HUES48 (cell line): ENCODE data around the gene SYP.

ENCODE experiments used
- H3K27ac ChIP-seq: one replicate; pipeline ENCODE4 v1.7.0; 2013; ENCODE audit warnings: low read depth, low read length, inconsistent platforms
- H3K27me3 ChIP-seq: 2 replicates; pipeline ENCODE4 v1.6.1; 2013; ENCODE audit warnings: mild to moderate bottlenecking, low read length; ENCODE audit not compliant: control insufficient read depth, insufficient read depth
- H3K36me3 ChIP-seq: 2 replicates; pipeline ENCODE4 v1.6.1; 2013; ENCODE audit warnings: low read length; ENCODE audit not compliant: control insufficient read depth, insufficient read depth
- H3K4me1 ChIP-seq: 2 replicates; pipeline ENCODE4 v1.6.1; 2013; ENCODE audit warnings: mild to moderate bottlenecking, low read length; ENCODE audit not compliant: control insufficient read depth, insufficient read depth
- H3K4me3 ChIP-seq: 2 replicates; pipeline ENCODE4 v1.5.1; 2013; ENCODE audit warnings: mild to moderate bottlenecking, low read depth, low read length
- H3K9ac ChIP-seq: 2 replicates; pipeline ENCODE4 v1.6.1; 2013; ENCODE audit warnings: mild to moderate bottlenecking, low read depth, low read length, moderate library complexity
- H3K9me3 ChIP-seq: 2 replicates; pipeline ENCODE4 v1.6.1; 2013; ENCODE audit warnings: low read length; ENCODE audit not compliant: control insufficient read depth, insufficient read depth

Gene SYP

DNA sequence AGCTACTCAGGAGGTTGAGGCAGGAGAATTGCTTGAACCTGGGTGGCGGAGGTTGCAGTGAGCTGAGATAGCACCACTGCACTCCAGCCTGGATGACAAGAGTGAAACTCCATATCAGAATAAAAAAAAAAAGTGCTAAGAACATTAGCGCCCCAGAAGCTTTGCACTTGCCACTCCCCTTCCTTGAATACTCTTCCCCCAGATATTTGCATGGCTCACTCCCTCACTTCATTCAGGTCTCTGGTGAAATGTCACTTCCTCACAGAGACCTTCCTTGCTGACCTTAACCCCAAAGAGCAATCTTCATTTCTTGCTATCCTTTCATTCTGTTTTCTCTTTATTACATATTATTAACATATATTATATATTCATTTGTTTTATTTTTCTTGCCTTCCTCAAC lies 21.9 kb upstream of the SYP start:
- no peak overlapping the region for H3K9ac ChIP-seq
- no peaks in the 10 kb centered on the region for H3K27me3 ChIP-seq
- H3K27ac ChIP-seq: no peak overlapping the region
- no peak overlapping the region for H3K4me3 ChIP-seq
- no peaks in the 10 kb centered on the region for H3K36me3 ChIP-seq
- peaks cover 10% of the 10 kb centered on the region; the same call in 1 of the 2 replicates for H3K9me3 ChIP-seq
- no peaks in the 10 kb centered on the region for H3K4me1 ChIP-seq

DNA sequence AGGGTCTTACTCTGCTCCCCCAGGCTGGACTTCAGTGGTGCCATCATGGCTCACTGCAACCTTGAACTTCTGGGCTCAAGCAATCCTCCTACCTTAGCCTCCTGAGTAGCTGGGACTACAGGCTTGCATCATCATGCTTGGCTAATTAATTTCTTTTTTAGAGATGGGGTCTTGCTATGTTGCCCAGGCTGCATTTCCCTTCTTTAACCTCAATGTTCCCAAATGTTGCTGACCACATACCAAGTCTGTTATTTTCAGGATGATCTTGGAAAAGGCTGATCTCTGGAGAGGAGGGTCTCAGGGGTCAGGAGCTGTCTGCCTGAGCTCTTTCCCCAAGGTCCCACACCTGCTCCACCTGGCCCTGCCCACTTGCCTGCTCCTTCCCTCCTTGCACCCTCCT lies 20.1 kb upstream of the SYP start:
- Histone ChIP-seq H3K36me3 (no peaks in the 10 kb centered on the region), H3K27me3 (no peaks in the 10 kb centered on the region), H3K9me3 (peaks cover 10% of the 10 kb centered on the region; the same call in 1 of the 2 replicates), H3K27ac (no peak overlapping the region), H3K4me3 (no peak overlapping the region), H3K9ac (no peak overlapping the region), H3K4me1 (no peaks in the 10 kb centered on the region)

DNA sequence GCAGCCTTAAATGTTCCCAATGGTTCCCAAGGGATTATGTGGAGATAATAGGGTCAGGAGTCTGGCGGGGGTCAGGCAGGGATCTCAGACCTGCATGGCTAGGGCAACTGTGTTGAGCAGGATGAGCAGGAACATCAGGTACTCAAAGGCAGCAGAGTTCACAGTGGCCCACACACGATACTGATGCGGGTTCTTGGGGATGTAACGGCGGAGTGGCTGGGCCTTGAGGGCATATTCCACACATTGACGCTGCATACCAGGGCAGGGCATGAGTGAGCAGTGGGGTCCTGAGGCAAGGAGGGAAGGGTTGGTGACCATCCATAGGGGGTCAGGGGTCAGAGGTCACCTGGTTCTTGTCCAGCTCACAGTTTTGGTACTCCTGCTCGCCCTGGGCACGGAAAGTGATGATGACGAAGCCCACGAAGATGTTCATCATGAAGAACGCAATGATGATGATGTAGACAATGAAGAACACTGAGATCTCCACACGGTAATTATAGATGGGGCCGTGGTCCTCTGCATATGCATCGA lies 15.1 kb upstream of the SYP start:
- H3K9ac ChIP-seq: no peak overlapping the region
- no peaks in the 10 kb centered on the region for H3K4me1 ChIP-seq
- H3K9me3 ChIP-seq: peaks cover 27% of the 10 kb centered on the region
- no peak overlapping the region for H3K4me3 ChIP-seq
- no peak overlapping the region for H3K27ac ChIP-seq
- H3K27me3 ChIP-seq: no peaks in the 10 kb centered on the region
- H3K36me3 ChIP-seq: no peaks in the 10 kb centered on the region

DNA sequence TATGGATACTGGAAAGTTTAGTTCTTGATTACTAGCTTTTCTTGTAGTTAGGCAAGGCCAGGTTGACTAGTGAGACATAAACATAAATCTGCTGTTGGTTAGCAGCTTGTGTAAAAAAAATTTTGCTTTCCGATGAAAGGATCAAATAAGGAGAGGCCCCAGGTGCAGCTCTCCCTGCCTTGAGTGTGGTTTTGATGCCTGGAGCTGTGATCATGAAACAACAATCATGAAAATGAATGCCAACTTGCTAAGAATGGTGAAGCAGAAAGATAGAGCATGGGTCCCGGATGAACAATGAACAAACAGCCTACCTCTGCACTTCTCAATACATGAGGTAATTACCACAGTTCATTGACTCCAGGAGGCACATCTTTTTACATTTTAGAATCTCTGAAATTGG lies 14.4 kb upstream of the SYP start:
- H3K27ac ChIP-seq: no peak overlapping the region
- H3K9ac ChIP-seq: no peak overlapping the region
- H3K27me3 ChIP-seq: no peaks in the 10 kb centered on the region
- H3K36me3 ChIP-seq: no peaks in the 10 kb centered on the region
- peaks cover 28% of the 10 kb centered on the region for H3K9me3 ChIP-seq
- no peak overlapping the region for H3K4me3 ChIP-seq
- H3K4me1 ChIP-seq: no peaks in the 10 kb centered on the region

DNA sequence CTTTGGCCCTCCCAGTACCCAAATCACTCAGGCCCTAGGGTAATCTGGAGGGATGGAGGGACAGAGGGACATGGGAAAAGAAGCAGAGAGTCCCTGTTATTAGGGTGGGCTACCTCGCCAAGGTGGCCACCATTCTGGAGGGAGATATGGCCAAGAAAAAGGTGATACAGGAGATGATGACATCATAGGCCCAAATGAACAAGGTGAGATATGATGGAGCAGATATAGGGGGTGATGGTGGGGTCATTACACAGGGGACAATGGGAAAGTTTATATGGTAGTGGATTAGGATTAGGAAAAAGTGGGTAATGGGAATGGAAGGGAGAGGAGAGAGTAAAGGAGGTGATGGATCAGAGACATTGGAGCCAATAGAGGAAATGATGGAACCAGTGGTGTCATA lies 12.9 kb upstream of the SYP start:
- Histone ChIP-seq H3K27ac (no peak overlapping the region), H3K27me3 (no peaks in the 10 kb centered on the region), H3K4me1 (no peaks in the 10 kb centered on the region), H3K36me3 (no peaks in the 10 kb centered on the region), H3K4me3 (no peak overlapping the region), H3K9me3 (peaks cover 23% of the 10 kb centered on the region), H3K9ac (no peak overlapping the region)

DNA sequence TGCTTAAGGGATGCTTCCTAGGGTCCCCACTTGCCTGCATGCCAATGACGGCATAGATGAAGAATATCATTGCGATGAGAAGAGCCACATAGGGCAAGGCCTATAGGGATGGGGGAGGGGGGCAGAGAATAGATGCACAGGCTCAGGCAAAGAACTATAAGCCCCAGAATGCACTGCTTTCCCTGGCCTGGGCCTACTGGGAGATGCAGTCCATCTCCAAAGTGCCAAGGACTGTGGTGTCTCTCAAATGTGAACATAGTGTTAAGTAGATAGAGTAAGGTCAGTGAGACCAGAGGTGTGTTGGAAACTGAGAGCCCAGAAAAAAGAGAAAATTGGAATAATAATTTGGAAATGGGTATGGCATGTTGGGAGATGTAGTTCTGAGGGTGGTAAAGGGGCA lies 12.2 kb upstream of the SYP start:
- H3K4me1 ChIP-seq: no peaks in the 10 kb centered on the region
- H3K4me3 ChIP-seq: no peak overlapping the region
- H3K36me3 ChIP-seq: no peaks in the 10 kb centered on the region
- H3K27me3 ChIP-seq: no peaks in the 10 kb centered on the region
- H3K9ac ChIP-seq: no peak overlapping the region
- H3K27ac ChIP-seq: no peak overlapping the region
- peaks cover 23% of the 10 kb centered on the region for H3K9me3 ChIP-seq

DNA sequence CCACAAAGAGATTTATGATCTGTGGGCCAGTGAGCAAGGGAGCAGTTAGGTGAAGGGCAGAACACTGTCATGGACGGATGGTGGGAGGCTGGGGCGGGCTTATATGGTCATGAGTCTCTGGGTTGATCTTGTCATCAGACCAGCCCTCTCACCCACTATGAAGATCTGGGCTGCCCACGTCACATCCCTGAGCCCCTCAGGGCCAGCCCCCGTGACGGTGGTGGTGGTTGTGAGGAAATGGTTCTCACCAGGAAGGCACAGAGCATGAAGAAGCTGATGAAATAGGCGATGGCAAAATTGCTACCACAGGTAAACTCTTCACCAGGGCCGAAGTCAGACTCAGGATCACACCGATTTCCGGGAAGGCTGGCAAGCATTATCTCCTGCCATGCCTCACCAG lies 11.1 kb upstream of the SYP start:
- H3K9ac ChIP-seq: no peak overlapping the region

DNA sequence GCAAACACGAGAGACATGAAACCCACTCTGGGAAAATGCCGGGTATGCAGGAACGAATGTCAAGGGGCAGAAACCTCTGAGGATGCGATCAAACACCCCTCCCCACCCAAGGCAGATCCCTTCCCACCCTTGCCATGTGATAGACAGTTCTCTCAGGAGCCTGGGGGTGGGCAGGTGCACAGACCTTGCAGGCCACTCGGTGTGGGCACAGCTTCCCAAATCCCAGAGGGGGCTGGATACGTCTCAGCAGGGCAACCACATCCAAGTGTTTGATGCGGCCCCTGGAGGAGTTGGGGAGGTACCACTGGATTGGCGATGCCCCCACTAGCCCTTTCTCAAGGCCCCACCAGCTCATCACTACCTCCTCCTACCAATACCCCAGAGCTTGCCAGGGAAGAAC lies 10.4 kb upstream of the SYP start:
- H3K9me3 ChIP-seq: peaks cover 23% of the 10 kb centered on the region
- H3K9ac ChIP-seq: no peak overlapping the region
- no peaks in the 10 kb centered on the region for H3K27me3 ChIP-seq

More for the DNA sequence above, 11.1 kb upstream of the SYP start:
- Histone ChIP-seq H3K36me3 (no peaks in the 10 kb centered on the region), H3K4me1 (no peaks in the 10 kb centered on the region), H3K27ac (no peak overlapping the region), H3K4me3 (no peak overlapping the region), H3K27me3 (no peaks in the 10 kb centered on the region), H3K9me3 (peaks cover 23% of the 10 kb centered on the region)

DNA sequence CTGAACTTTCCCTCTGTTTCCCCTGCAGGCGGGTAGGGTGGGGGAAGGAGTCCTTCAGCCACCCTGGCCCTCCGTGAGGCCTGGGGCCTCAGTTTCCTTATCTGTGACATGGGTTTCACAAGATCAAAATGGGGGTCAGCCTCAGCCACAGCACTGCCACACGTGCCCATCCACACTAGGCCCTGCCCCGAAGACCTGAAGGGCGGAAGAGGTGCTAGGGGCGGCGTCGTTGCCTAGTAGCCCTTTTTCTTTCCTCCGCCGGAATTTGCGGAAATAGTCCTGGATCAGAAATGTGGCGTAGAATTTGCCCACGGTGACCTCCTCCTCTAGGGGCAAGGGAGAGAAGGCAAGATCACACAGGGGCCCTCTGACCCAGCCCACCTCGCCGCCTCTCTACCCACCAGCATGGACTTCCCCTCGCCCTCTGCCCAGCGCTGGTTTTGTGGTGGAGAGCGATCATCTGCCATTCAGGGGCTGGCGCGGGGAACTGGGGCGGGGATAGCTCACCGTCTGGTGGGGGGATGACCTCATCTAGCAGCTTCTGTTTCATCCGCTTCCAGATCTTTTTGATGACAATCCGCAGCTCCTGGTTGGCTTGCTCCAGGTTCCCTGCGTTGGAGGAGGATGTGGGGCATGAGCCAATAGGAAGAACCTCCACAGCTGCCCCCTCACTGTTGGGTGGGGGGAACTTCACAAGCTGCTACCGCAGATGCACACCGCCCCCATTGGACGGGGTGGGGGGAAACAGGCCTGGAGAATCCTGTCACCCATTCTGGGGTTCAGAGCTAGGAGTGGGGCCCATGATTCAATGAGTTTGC lies 9.7 kb upstream of the SYP start:
- H3K36me3 ChIP-seq: no peaks in the 10 kb centered on the region
- H3K4me3 ChIP-seq: no peak overlapping the region; the same call in 1 of the 2 replicates
- no peak overlapping the region for H3K9ac ChIP-seq

More for the DNA sequence above, 10.4 kb upstream of the SYP start:
- Histone ChIP-seq H3K36me3 (no peaks in the 10 kb centered on the region), H3K27ac (no peak overlapping the region), H3K4me3 (no peak overlapping the region), H3K4me1 (no peaks in the 10 kb centered on the region)

DNA sequence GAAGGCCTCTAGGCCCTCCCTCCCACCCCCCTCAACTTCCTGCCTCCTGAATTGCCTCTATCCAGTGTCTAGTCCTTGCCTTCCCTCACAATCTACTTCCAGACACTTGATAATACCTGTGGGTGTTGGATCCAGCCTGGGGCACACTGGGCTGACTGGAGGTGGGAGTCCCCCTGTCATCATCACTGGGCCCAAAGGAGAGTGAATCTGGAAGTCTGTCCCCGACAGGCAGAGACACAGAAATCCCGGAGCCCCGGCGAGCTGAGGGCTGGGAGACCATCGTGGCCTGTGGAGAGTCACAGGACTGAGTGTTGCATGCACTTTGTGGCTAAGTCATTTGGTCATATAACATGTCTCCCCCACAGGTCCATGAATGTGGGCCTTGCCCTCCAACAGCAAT lies 8.4 kb upstream of the SYP start:
- Histone ChIP-seq H3K27me3 (no peaks in the 10 kb centered on the region), H3K9me3 (peaks cover 20% of the 10 kb centered on the region), H3K4me3 (no peak overlapping the region), H3K9ac (no peak overlapping the region), H3K36me3 (no peaks in the 10 kb centered on the region), H3K4me1 (no peaks in the 10 kb centered on the region), H3K27ac (no peak overlapping the region)

More for the DNA sequence above, 9.7 kb upstream of the SYP start:
- H3K27me3 ChIP-seq: no peaks in the 10 kb centered on the region
- H3K9me3 ChIP-seq: peaks cover 23% of the 10 kb centered on the region
- H3K27ac ChIP-seq: no peak overlapping the region
- no peaks in the 10 kb centered on the region for H3K4me1 ChIP-seq

DNA sequence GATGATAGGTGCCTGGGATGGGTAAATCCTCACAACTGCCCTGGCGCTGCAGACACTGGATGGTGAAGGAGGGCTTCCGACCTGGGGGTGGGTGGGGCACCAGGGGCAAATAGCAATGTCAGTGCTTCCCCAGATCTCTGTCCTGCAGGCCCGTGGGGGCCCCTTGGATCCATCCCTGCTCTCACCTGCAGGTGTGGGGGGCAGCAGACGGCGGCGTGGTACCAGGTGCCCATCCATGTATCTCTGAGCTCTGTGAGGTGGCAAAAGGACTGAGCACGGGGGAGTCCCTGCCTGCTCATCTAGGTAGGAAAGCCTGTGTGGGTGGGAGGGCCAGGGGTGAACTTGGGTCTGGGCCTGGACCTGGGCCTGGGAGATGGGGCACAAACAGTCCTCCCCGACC lies 6.5 kb upstream of the SYP start:
- H3K27me3 ChIP-seq: no peaks in the 10 kb centered on the region
- H3K9me3 ChIP-seq: peaks cover 7% of the 10 kb centered on the region
- H3K27ac ChIP-seq: no peak overlapping the region
- H3K36me3 ChIP-seq: no peaks in the 10 kb centered on the region
- no peaks in the 10 kb centered on the region for H3K4me1 ChIP-seq
- H3K4me3 ChIP-seq: no peak overlapping the region
- no peak overlapping the region for H3K9ac ChIP-seq
